Measurements from ENCODE around the gene DCTPP1.

GRCh38 chr16:30416047-30416603 is 13.7 kb downstream of the DCTPP1 start:
- TF ChIP-seq ZNF324 (tag by site-specific recombination; IDR thresholded peaks at IDR 0.05) (no peak), TSHZ1 (tag by site-specific recombination; IDR thresholded peaks at IDR 0.05; ENCODE audit: borderline replicate concordance) (peak; percentile 48; the same call in 1 of the 2 replicates), ZNF792 (tag by site-specific recombination; IDR thresholded peaks at IDR 0.05) (no peak), CTCF (tag by site-specific recombination; IDR thresholded peaks at IDR 0.05) (no peak), ZNF133 (tag by site-specific recombination; IDR thresholded peaks at IDR 0.05) (no peak), ZNF23 (tag by site-specific recombination; IDR thresholded peaks at IDR 0.05; ENCODE audit: borderline replicate concordance) (no peak), ZNF580 (tag by site-specific recombination; IDR thresholded peaks at IDR 0.05) (no peak), ZNF350 (tag by site-specific recombination; IDR thresholded peaks at IDR 0.05) (no peak)
